Thyroid gland (tissue), 4 donors: ENCODE data around the gene IQGAP1. TPM values are rescaled to one million over a fixed set of nuclear protein-coding genes. Genes with fewer than 3 reads are reported as not detected.

Source experiments
- DNase-seq, 2 donors: peaks; one replicate each; pipeline ENCODE4 v3.0.0-alpha.2; 2019
- H3K27ac ChIP-seq, 3 donors: fragments of 200-600 bp; sonication (generic); 1 replicate in 2 of 3; 2 replicates in 1 of 3; pipeline ENCODE4 v1.5.1; 2016 to 2019; ENCODE audit warnings: mild to moderate bottlenecking in 1 of 3, moderate library complexity in 1 of 3
- H3K27me3 ChIP-seq: fragments of 200-600 bp; sonication (generic); one replicate; pipeline ENCODE4 v1.5.1; 2019
- H3K36me3 ChIP-seq, 2 donors: fragments of 200-600 bp; sonication (generic); one replicate each; pipeline ENCODE4 v1.5.1; 2016 to 2019
- H3K4me1 ChIP-seq, 2 donors: fragments of 200-600 bp; sonication (generic); one replicate each; pipeline ENCODE4 v1.5.1; 2017 to 2019
- H3K4me3 ChIP-seq, 3 donors: fragments of 200-600 bp; sonication (generic); replicated peaks in 1 of 3; 1 replicate in 2 of 3; 2 replicates in 1 of 3; pipeline ENCODE4 v1.5.1; 2016; ENCODE audit warnings: mild to moderate bottlenecking in 1 of 3
- H3K9me3 ChIP-seq: fragments of 200-600 bp; sonication (generic); one replicate; pipeline ENCODE4 v1.5.1; 2017
- CTCF ChIP-seq, 6 experiments: fragments of 200-600 bp in 3 of 6; fragments of 450-650 bp in 3 of 6; sonication (generic) in 3 of 6; IDR thresholded peaks; one replicate each; pipeline ENCODE4 v1.5.1; 2016 to 2019; ENCODE audit warnings: antibody characterized with exemption in 6 of 6, mild to moderate bottlenecking in 2 of 6, inconsistent platforms in 1 of 6, moderate library complexity in 1 of 6
- POLR2A ChIP-seq, 2 donors: fragments of 450-650 bp; IDR thresholded peaks; one replicate each; pipeline ENCODE4 v1.6.1; 2017; ENCODE audit warnings: antibody characterized with exemption in 2 of 2, mild to moderate bottlenecking in 2 of 2, moderate library complexity in 1 of 2
- WGBS, 2 donors: methylation state at CpG; one replicate each; pipeline ENCODE4 v1.1.5; 2017; 5-methylcytosine and 5-hydroxymethylcytosine counted together
- intact Hi-C: fragments of 100-400 bp; cut with DNase I; formaldehyde crosslinking; loops from one replicate; pipeline ENCODE4 v1.15.1; 2023
- total RNA-seq, 4 donors: library from RNA; depleted of rRNA; stranded (reverse); fragments of >200 nt; gene quantifications; one replicate each; pipeline ENCODE4 v1.2.3, GENCODE V29; 2016

Gene IQGAP1
- total RNA-seq, 4 donors from 2014 or later, result 222 to 290 (median 247) TPM

DNA sequence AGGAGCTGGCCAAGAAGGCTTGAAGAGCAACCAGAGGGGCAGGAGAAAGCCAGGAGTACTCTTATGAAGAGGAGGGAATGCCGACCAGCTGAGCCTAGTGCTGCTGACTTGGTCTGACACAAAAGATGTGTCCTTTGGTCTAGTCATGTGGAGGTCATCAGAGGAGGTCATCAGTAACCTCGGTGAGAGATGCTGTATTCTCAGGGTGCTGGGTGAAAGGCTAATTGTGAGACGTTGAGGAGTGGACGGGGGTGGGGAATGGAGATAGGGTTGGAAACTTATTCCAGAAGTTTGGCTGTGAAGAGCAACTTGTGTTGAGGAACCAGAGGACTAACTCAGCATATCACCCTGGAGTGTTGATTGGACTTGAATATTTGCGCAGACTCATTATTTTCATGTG is 147.2 kb downstream of the IQGAP1 start:
- no peak for DNase-seq
- intact Hi-C loops, result loop anchor here (10.0 kb wide), 1 partner anchor 80 kb away; no protein-coding TSS in a partner anchor
- peaks cover 24 to 46% of the 10 kb centered on the region in 2 donors for H3K4me1 ChIP-seq

GRCh38 chr15:90539789-90540188 is 151.7 kb downstream of the IQGAP1 start:
- no peaks in the 10 kb centered on the region for H3K27me3 ChIP-seq
- no peak overlapping the region for H3K27ac ChIP-seq
- no peak for DNase-seq
- intact Hi-C loops, result loop anchor here (10.0 kb wide), 1 partner anchor 75 kb away; no protein-coding TSS in a partner anchor
- H3K36me3 ChIP-seq, result no peaks in the 10 kb centered on the region
- no peak overlapping the region for H3K4me3 ChIP-seq
- WGBS, 2 donors, result 86 to 89% methylated on average over 10 of the region's 10 CpGs
- H3K9me3 ChIP-seq, result no peaks in the 10 kb centered on the region
- H3K4me1 ChIP-seq, result peaks cover 14 to 28% of the 10 kb centered on the region in 2 donors
- TF ChIP-seq CTCF (IDR thresholded peaks at IDR 0.05) (no peak), POLR2A (IDR thresholded peaks at IDR 0.05) (no peak)

More for the DNA sequence above, 147.2 kb downstream of the IQGAP1 start:
- no peaks in the 10 kb centered on the region for H3K36me3 ChIP-seq
- H3K4me3 ChIP-seq, result no peak overlapping the region
- WGBS, 2 donors, result 72 to 76% methylated on average over 5 of the region's 5 CpGs
- no peak overlapping the region for H3K27ac ChIP-seq
- TF ChIP-seq CTCF (IDR thresholded peaks at IDR 0.05) (no peak), POLR2A (IDR thresholded peaks at IDR 0.05) (no peak)
- no peaks in the 10 kb centered on the region for H3K9me3 ChIP-seq
- H3K27me3 ChIP-seq, result no peaks in the 10 kb centered on the region

DNA sequence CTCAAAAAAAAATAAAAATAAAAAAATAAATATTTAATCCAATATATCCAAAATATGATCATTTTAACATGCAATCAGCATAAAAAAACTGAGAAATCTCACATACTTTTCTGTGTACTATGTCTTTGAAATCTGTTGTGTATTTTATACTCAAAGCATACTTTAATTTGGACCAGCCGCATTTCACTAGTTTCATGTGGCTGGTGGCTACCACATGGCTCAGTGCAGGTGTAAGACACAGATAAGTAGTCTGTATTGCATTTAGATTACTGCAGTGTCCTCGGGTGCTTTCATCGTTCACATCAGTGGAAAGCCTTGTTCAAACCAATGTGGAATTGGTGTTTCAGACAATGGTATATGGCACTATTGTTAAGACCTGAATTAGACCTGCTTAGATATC is 152.7 kb downstream of the IQGAP1 start:
- DNase-seq, result no peak
- WGBS, 2 donors, result 76 to 87% methylated on average over 3 of the region's 3 CpGs
- no peaks in the 10 kb centered on the region for H3K36me3 ChIP-seq
- H3K4me3 ChIP-seq, result no peak overlapping the region
- intact Hi-C loops, result no loop called here
- TF ChIP-seq CTCF (IDR thresholded peaks at IDR 0.05), result no peak
- no peak for TF ChIP-seq POLR2A (IDR thresholded peaks at IDR 0.05)
- no peaks in the 10 kb centered on the region for H3K27me3 ChIP-seq
- H3K4me1 ChIP-seq, result peaks cover 10 to 20% of the 10 kb centered on the region in 2 donors
- H3K9me3 ChIP-seq, result no peaks in the 10 kb centered on the region
- no peak overlapping the region for H3K27ac ChIP-seq

- intact Hi-C loops, result no loop called here
- H3K36me3 ChIP-seq, result no peaks in the 10 kb centered on the region
- peaks cover 0 to 3% of the 10 kb centered on the region in 2 donors for H3K4me1 ChIP-seq
- no peaks in the 10 kb centered on the region for H3K27me3 ChIP-seq
- H3K9me3 ChIP-seq, result no peaks in the 10 kb centered on the region
- no peak for DNase-seq
- 93 to 96% methylated on average over 7 of the region's 7 CpGs for WGBS, 2 donors
- H3K27ac ChIP-seq, result no peak overlapping the region
- TF ChIP-seq POLR2A (IDR thresholded peaks at IDR 0.05) (no peak), CTCF (IDR thresholded peaks at IDR 0.05) (no peak)
- no peak overlapping the region for H3K4me3 ChIP-seq
These were observed 157.1 kb downstream of the IQGAP1 start for GRCh38 chr15:90545095-90545494.

- 90 to 97% methylated on average over 2 of the region's 2 CpGs for WGBS, 2 donors
- Histone ChIP-seq H3K36me3 (no peaks in the 10 kb centered on the region), H3K9me3 (no peaks in the 10 kb centered on the region), H3K4me3 (no peak overlapping the region), H3K27ac (no peak overlapping the region), H3K4me1 (peaks cover 2 to 8% of the 10 kb centered on the region in 2 donors), H3K27me3 (no peaks in the 10 kb centered on the region)
- TF ChIP-seq POLR2A (IDR thresholded peaks at IDR 0.05), result no peak
- TF ChIP-seq CTCF (IDR thresholded peaks at IDR 0.05), result no peak
- no peak for DNase-seq
- intact Hi-C loops, result no loop called here
These were observed 159.5 kb downstream of the IQGAP1 start for GRCh38 chr15:90547540-90547939.
